Measurements from ENCODE around the gene SEMA4D.

DNA sequence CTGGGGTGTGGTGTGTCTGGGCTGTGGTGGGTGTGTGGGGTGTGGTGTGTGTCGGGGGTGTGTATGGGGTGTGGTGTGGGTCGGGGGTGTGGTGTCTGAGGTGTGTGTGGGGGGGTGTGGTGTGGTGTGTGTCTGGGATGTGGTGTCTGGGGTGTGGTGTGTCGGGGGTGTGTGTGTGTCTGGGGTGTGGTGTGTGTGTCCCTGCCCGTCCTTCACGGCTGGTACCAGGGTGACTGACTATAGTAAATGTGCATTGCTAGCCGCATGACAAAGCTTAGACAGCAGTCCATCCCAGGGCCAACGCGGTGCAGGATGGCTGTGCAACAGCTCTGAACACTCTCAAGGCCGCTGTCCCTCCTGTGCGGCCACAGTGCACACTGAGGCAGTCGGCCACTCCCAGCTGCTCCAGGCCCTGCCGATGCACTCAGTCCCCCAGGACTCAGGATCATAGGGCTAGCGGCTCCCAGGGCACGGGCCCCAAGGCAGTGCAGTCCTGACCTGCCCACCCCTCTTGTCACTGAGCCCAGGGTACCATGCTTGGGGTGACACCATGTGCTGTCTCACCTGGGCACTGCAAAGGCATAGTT lies 125.6 kb downstream of the SEMA4D start:
- TF ChIP-seq POLR2A (IDR thresholded peaks at IDR 0.05; ENCODE audit: low read length) (no peak), GATA1 (IDR thresholded peaks at IDR 0.05; ENCODE audit: low read depth, low read length) (no peak)

Measured in erythroblast (primary cell).